Mesendoderm (in vitro differentiated cells): ENCODE results near the gene RNF169.

Experiments
- DNase-seq: peaks from one replicate; pipeline ENCODE4 v3.0.0; 2013
- H2AK5ac ChIP-seq: 2 replicates; pipeline ENCODE4 v1.6.1; 2013; ENCODE audit warnings: low read length, inconsistent platforms
- H2BK120ac ChIP-seq: 2 replicates; pipeline ENCODE4 v1.6.1; 2013; ENCODE audit warnings: low read depth, mild to moderate bottlenecking, low read length, moderate library complexity, mixed read lengths
- H2BK15ac ChIP-seq: replicated peaks from 2 replicates; pipeline ENCODE4 v1.6.1; 2013; ENCODE audit warnings: low read depth, mild to moderate bottlenecking, moderate library complexity
- H2BK5ac ChIP-seq: 2 replicates; pipeline ENCODE4 v1.6.1; 2013; ENCODE audit warnings: low read length, inconsistent platforms
- H3K18ac ChIP-seq: 2 replicates; pipeline ENCODE4 v1.6.1; 2013; ENCODE audit warnings: mild to moderate bottlenecking, low read length, mixed read lengths
- H3K23ac ChIP-seq: one replicate; pipeline ENCODE4 v1.6.1; 2013; ENCODE audit warnings: low read length
- H3K27ac ChIP-seq: 2 replicates; pipeline ENCODE4 v1.5.1; 2013; ENCODE audit warnings: low read depth, mild to moderate bottlenecking, inconsistent platforms, low read length, moderate library complexity
- H3K27me3 ChIP-seq: 2 replicates; pipeline ENCODE4 v1.6.1; 2013; ENCODE audit warnings: low read length, control low read depth, mild to moderate bottlenecking, inconsistent platforms; ENCODE audit not compliant: insufficient read depth, poor library complexity
- H3K36me3 ChIP-seq: 2 replicates; pipeline ENCODE4 v1.6.1; 2013; ENCODE audit warnings: low read length, inconsistent platforms; ENCODE audit not compliant: control insufficient read depth, insufficient read depth
- H3K4ac ChIP-seq: one replicate; pipeline ENCODE4 v1.6.1; 2013; ENCODE audit warnings: low read depth, mild to moderate bottlenecking, low read length, moderate library complexity
- H3K4me1 ChIP-seq: 2 replicates; pipeline ENCODE4 v1.6.1; 2013; ENCODE audit warnings: low read depth, low read length, inconsistent platforms; ENCODE audit not compliant: control insufficient read depth
- H3K4me2 ChIP-seq: 2 replicates; pipeline ENCODE4 v1.6.1; 2013; ENCODE audit warnings: low read length
- H3K4me3 ChIP-seq: 2 replicates; pipeline ENCODE4 v1.5.1; 2013; ENCODE audit warnings: mild to moderate bottlenecking, low read length
- H3K56ac ChIP-seq: one replicate; pipeline ENCODE4 v1.6.1; 2013; ENCODE audit warnings: low read length
- H3K79me1 ChIP-seq: 2 replicates; pipeline ENCODE4 v1.6.1; 2013; ENCODE audit warnings: low read length, inconsistent platforms
- H3K79me2 ChIP-seq: 2 replicates; pipeline ENCODE4 v1.6.1; 2013; ENCODE audit warnings: mild to moderate bottlenecking, low read length; ENCODE audit not compliant: control insufficient read depth, insufficient read depth
- H3K9ac ChIP-seq: 2 replicates; pipeline ENCODE4 v1.6.1; 2013; ENCODE audit warnings: low read length, inconsistent platforms
- H4K5ac ChIP-seq: one replicate; pipeline ENCODE4 v1.6.1; 2013; ENCODE audit warnings: low read length
- H4K8ac ChIP-seq: one replicate; pipeline ENCODE4 v1.6.1; 2013; ENCODE audit warnings: low read depth, mild to moderate bottlenecking, control low read depth, low read length, moderate library complexity
- WGBS: extraction: QIAGEN DNeasy Blood & Tissue Kit; methylation state at CpG from one replicate; pipeline ENCODE4 v1.1.7; 2013; ENCODE audit warnings: low lambda C conversion rate, missing lambda C conversion rate; ENCODE audit not compliant: insufficient coverage; ENCODE audit errors: extremely low coverage; 5-methylcytosine and 5-hydroxymethylcytosine counted together

RNF169 gene

DNA sequence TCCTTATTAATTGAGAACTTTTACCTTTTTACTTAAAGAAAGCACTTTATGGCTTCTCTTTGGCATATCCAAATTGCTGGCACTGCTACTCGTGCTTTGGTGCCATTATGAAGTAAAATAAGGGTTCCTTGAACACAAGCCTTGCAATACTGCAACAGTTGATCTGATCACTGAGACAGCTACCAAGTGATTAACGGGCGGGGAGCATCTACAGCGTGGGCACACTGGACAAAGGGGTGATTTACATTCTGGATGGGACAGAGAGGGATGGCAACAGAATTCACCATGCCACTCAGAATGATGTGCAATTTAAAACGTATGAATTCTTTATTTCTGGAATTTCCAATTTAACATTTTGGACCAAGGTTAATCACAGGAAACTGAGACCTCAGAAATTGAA lies 25.1 kb upstream of the RNF169 start:
- Histone ChIP-seq H4K8ac (no peak overlapping the region), H3K36me3 (no peaks in the 10 kb centered on the region), H3K56ac (no peak overlapping the region), H2AK5ac (no peak overlapping the region), H3K4me2 (no peak overlapping the region), H2BK5ac (no peak overlapping the region), H3K27me3 (no peaks in the 10 kb centered on the region), H3K4ac (no peak overlapping the region), H3K23ac (no peak overlapping the region), H3K18ac (no peak overlapping the region), H3K4me1 (peaks cover 9% of the 10 kb centered on the region), H2BK15ac (no peak overlapping the region), H3K27ac (no peak overlapping the region), H4K5ac (no peak overlapping the region), H3K79me2 (no peaks in the 10 kb centered on the region), H3K9ac (no peak overlapping the region), H3K4me3 (no peak overlapping the region), H2BK120ac (no peak overlapping the region), H3K79me1 (no peaks in the 10 kb centered on the region)
- DNase-seq = no peak
- WGBS = no CpG with 5 or more reads among the region's 5 CpGs

DNA sequence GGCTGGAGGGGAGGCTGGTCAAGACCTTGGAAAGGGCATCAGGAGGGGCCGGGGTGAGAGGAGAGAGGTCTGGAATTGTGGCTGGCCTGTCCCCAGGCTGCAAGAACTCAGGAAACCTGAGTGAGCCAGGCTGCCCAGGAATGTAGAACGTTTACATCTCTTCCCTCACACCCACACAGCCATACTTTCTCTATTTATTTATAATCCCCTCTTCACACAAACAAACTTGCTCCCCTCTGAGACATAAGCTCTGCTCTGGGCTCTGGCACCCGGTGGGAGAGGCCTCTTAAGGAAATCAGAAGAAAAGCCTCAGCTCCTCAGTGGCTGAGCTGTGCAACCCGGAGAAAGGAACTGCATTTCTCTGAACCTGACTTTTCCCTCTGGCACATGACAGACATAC lies 22.9 kb upstream of the RNF169 start:
- DNase-seq = no peak
- no peaks in the 10 kb centered on the region for H3K36me3 ChIP-seq
- no peak overlapping the region for H3K4ac ChIP-seq
- no peak overlapping the region for H3K23ac ChIP-seq
- no peak overlapping the region for H2AK5ac ChIP-seq
- H2BK5ac ChIP-seq = no peak overlapping the region
- H2BK120ac ChIP-seq = no peak overlapping the region
- H3K4me1 ChIP-seq = peaks cover 6% of the 10 kb centered on the region
- H4K8ac ChIP-seq = no peak overlapping the region
- H3K18ac ChIP-seq = no peak overlapping the region
- no peak overlapping the region for H3K9ac ChIP-seq
- WGBS = no CpG with 5 or more reads among the region's 4 CpGs
- H4K5ac ChIP-seq = no peak overlapping the region
- H3K79me1 ChIP-seq = no peaks in the 10 kb centered on the region
- H3K56ac ChIP-seq = no peak overlapping the region
- no peak overlapping the region for H3K4me2 ChIP-seq
- no peaks in the 10 kb centered on the region for H3K79me2 ChIP-seq
- no peak overlapping the region for H2BK15ac ChIP-seq
- H3K27me3 ChIP-seq = peaks cover 19% of the 10 kb centered on the region
- no peak overlapping the region for H3K27ac ChIP-seq
- no peak overlapping the region for H3K4me3 ChIP-seq

DNA sequence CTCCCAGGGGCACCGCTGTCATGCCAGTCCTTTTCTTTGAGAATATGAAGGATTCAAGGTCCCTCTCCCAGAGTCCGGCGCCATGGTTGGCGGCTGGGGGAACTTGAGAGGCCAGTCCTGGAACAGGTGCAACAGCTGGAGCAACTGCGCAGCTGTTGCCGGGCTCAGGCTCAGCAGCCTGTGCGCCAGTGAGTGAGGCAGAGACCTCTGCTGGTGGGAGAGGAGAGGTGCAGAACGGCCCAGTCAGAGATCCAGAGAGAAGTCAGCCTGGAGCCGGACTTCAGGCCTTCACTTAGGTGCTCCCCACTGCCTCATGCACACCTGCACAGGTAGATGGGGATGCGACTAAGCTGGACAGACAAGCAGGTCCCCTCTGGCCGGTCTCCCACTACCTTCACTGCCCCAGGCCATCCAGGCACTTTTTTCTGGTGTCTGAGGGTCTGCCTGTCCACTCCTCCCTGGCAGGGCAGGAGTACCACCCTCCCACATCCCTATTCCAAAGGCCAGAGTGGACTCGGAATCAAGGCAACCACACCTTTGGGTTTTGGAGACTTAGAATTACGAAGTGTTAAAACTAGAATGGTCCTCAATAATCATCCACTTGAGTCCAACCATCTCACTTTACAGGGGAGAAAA lies 22.0 kb upstream of the RNF169 start:
- H4K8ac ChIP-seq = no peak overlapping the region
- H3K4me2 ChIP-seq = no peak overlapping the region
- H3K18ac ChIP-seq = no peak overlapping the region
- no peak overlapping the region for H3K56ac ChIP-seq
- H4K5ac ChIP-seq = no peak overlapping the region
- no peak overlapping the region for H3K9ac ChIP-seq
- no CpG with 5 or more reads among the region's 13 CpGs for WGBS
- no peak overlapping the region for H2BK15ac ChIP-seq
- H3K27ac ChIP-seq = no peak overlapping the region
- no peak overlapping the region for H2BK120ac ChIP-seq
- H3K4ac ChIP-seq = no peak overlapping the region
- H3K23ac ChIP-seq = no peak overlapping the region
- H3K36me3 ChIP-seq = no peaks in the 10 kb centered on the region
- H3K79me2 ChIP-seq = no peaks in the 10 kb centered on the region
- H3K4me1 ChIP-seq = no peaks in the 10 kb centered on the region
- H2BK5ac ChIP-seq = no peak overlapping the region
- no peak overlapping the region for H3K4me3 ChIP-seq
- no peaks in the 10 kb centered on the region for H3K79me1 ChIP-seq
- H3K27me3 ChIP-seq = peaks cover 28% of the 10 kb centered on the region
- H2AK5ac ChIP-seq = no peak overlapping the region
- peak; percentile 75 for DNase-seq

DNA sequence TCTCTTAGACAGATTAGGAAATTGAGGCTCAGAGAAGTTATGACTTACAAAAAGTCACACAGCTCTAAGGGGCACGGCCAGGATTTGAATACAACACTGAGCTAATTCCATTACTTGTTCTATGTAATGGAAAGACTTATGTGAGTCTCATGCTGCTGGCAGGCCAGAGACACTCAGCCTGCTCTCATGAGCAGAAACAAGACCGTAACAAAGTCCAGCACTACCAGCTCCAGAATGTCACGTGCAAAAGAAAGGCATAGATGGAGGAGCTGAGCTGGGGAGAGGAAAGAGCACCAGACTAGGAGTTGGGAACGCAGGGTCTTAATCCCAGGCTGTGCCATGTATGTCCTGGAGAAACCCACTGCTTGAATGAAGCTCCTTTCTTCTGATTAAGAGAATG lies 19.3 kb upstream of the RNF169 start:
- peaks cover 39% of the 10 kb centered on the region for H3K27me3 ChIP-seq
- H3K4me1 ChIP-seq = no peaks in the 10 kb centered on the region
- DNase-seq = no peak
- no peak overlapping the region for H2BK5ac ChIP-seq
- H3K56ac ChIP-seq = no peak overlapping the region
- no peak overlapping the region for H3K4me2 ChIP-seq
- no CpG with 5 or more reads among the region's 4 CpGs for WGBS
- no peak overlapping the region for H3K27ac ChIP-seq
- no peak overlapping the region for H2BK15ac ChIP-seq
- no peak overlapping the region for H2BK120ac ChIP-seq
- H2AK5ac ChIP-seq = no peak overlapping the region
- H3K79me2 ChIP-seq = no peaks in the 10 kb centered on the region
- H3K4me3 ChIP-seq = no peak overlapping the region
- no peak overlapping the region for H4K5ac ChIP-seq
- no peak overlapping the region for H3K9ac ChIP-seq
- H3K23ac ChIP-seq = no peak overlapping the region
- H3K18ac ChIP-seq = no peak overlapping the region
- H4K8ac ChIP-seq = no peak overlapping the region
- H3K79me1 ChIP-seq = no peaks in the 10 kb centered on the region
- H3K4ac ChIP-seq = no peak overlapping the region
- no peaks in the 10 kb centered on the region for H3K36me3 ChIP-seq

DNA sequence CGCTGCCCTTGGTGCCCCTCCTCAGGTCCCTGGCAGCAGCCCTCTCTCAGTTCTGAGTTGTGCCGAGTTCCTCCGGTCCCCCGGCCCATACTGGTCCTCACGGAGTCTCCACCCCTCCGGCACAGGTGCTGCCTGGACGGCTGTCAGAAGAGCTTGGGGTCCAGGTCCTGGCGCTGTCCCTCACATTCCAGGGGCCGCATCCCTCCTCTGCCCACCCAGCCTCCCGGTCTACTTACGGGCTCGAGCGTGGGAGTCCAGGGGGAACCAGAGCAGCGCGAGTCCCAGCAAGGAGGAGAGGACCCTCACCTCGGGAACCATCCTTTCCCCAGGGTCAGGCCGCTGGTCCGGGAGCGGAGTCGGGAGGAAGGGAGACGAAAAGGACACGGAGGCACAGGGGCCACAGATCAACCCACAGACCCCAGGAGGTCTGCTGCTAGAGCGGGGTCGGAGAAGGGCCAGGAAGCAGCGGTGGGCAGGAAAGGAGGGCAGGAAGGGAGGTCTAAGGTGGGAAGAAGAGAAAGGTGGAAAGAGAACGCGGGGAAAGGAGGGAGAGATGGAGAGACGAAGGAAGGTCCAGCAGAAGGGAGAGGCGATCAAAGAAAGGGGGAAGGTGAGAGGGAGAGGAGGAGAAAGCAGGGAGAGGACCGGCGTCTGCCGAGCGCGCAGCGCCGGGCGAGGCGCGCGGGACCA lies 17.9 kb upstream of the RNF169 start:
- Histone ChIP-seq H2AK5ac (no peak overlapping the region), H3K36me3 (no peaks in the 10 kb centered on the region), H3K4me1 (no peaks in the 10 kb centered on the region), H2BK120ac (no peak overlapping the region), H4K5ac (no peak overlapping the region), H3K27ac (no peak overlapping the region), H3K9ac (no peak overlapping the region), H3K4me2 (peak overlapping the region; percentile 26), H3K18ac (no peak overlapping the region), H3K23ac (no peak overlapping the region), H3K56ac (peak overlapping the region; percentile 12), H2BK5ac (no peak overlapping the region), H3K27me3 (peaks cover 39% of the 10 kb centered on the region), H3K79me1 (no peaks in the 10 kb centered on the region), H2BK15ac (no peak overlapping the region), H3K4me3 (no peak overlapping the region), H3K79me2 (no peaks in the 10 kb centered on the region), H3K4ac (no peak overlapping the region), H4K8ac (no peak overlapping the region)
- no CpG with 5 or more reads among the region's 40 CpGs for WGBS
- peak; percentile 7 for DNase-seq
